Measurements from ENCODE around the gene SLC38A11. TPM values are rescaled to one million over a fixed set of nuclear protein-coding genes. Genes with fewer than 3 reads are reported as not detected.

Gene SLC38A11
- total and polyA plus RNA-seq, 2 of the 8 experiments (the other 6 are each of a cell fraction or from before 2014, with no cell fraction given) = not detected

DNA sequence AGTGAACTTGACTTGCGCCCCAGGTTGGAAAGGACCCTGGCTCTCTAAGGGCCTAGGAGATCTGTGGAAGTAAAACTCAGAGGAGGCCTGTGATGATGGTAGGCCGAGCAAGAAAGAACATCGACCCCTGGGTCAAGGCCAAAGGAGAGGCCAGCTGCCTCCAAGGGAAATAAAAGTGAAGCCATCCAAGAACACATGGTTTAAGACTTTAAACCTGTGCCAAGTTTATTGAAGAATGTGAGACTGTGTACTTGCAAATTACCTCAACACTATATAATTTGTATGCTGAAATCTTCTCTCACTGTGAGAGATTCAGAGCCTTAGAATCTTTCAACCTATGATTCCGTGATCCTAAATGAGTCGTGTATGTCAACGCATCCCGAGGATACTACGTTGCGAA, 73.0 kb downstream of the SLC38A11 start:
- Histone ChIP-seq H2BK5ac (ENCODE audit: low read depth, low read length) (no peak overlapping the region), H3K79me2 (ENCODE audit: control insufficient read depth in 1 of 2, insufficient read depth in 2 of 2, low read length in 2 of 2) (no peaks in the 10 kb centered on the region), H3K9me3 (ENCODE audit: insufficient read depth in 2 of 2, low read depth in 1 of 2, low read length in 1 of 2) (no peaks in the 10 kb centered on the region), H4K91ac (replicated peaks; ENCODE audit: insufficient read length, low read length) (no peak overlapping the region), H4K20me1 (replicated peaks in 1 of 2; ENCODE audit: control insufficient read depth in 1 of 2, insufficient read depth in 2 of 2, low read length in 2 of 2) (no peaks in the 10 kb centered on the region), H3K18ac (ENCODE audit: extremely low read depth, low read length) (no peak overlapping the region), H2BK120ac (replicated peaks; ENCODE audit: low read depth, low read length) (no peak overlapping the region), H2BK20ac (ENCODE audit: low read length) (no peak overlapping the region), H2BK12ac (ENCODE audit: low read depth, low read length) (no peak overlapping the region), H2AK5ac (ENCODE audit: low read depth, low read length) (no peak overlapping the region), H3K36me3 (ENCODE audit: control insufficient read depth in 2 of 4, insufficient read depth in 4 of 4, low read length in 3 of 4) (no peaks in the 10 kb centered on the region), H3K14ac (ENCODE audit: insufficient read length) (no peak overlapping the region), H4K5ac (ENCODE audit: insufficient read length, low read depth, low read length) (no peak overlapping the region), H3K27ac (ENCODE audit: low read depth, low read length) (no peak overlapping the region), H4K8ac (ENCODE audit: extremely low read depth, insufficient read depth, low read length) (no peak overlapping the region), H3K23ac (ENCODE audit: insufficient read length) (no peak overlapping the region), H2AFZ (ENCODE audit: low read length) (no peak overlapping the region), H3K56ac (replicated peaks; ENCODE audit: insufficient read length, low read depth, low read length) (no peak overlapping the region), H3K4me3 (ENCODE audit: extremely low read depth in 1 of 4, insufficient read depth in 2 of 4, low read depth in 3 of 4, low read length in 4 of 4) (no peak overlapping the region), H3K4me2 (ENCODE audit: insufficient read depth in 1 of 2, low read depth in 2 of 2, low read length in 2 of 2) (no peak overlapping the region), H3K9ac (replicated peaks in 1 of 4; ENCODE audit: extremely low read depth in 1 of 4, low read depth in 3 of 4, low read length in 3 of 4) (no peak overlapping the region), H2BK15ac (ENCODE audit: low read length) (no peak overlapping the region), H3K79me1 (ENCODE audit: low read depth, low read length) (no peaks in the 10 kb centered on the region), H3K4me1 (replicated peaks in 1 of 4; ENCODE audit: control insufficient read depth in 3 of 4, insufficient read depth in 4 of 4, low read length in 3 of 4) (peaks cover 0 to 6% (median 1%) of the 10 kb centered on the region in 4 experiments; a peak in 1 of 7 replicates), H3K23me2 (ENCODE audit: low read depth, low read length) (no peaks in the 10 kb centered on the region), H3K4ac (replicated peaks; ENCODE audit: insufficient read length, low read depth, low read length) (no peak overlapping the region), H3K27me3 (replicated peaks in 1 of 4; ENCODE audit: control insufficient read depth in 3 of 4, extremely low read depth in 1 of 4, insufficient read depth in 3 of 4, low read length in 3 of 4) (no peaks in the 10 kb centered on the region)
- 84% methylated on average over 9 of the region's 9 CpGs; no CpG with 5 or more reads in 1 of the 2 experiments for WGBS, 2 experiments (ENCODE audit: extremely low coverage in 1 of 2, insufficient coverage in 1 of 2, insufficient read length in 1 of 2, insufficient replicate concordance in 2 of 2, low coverage in 1 of 2, low lambda C conversion rate in 2 of 2, missing lambda C conversion rate in 1 of 2)
- no peak for DNase-seq (ENCODE audit: low read depth in 1 of 2, low spot score in 2 of 2)
- ChIA-PET CTCF (ENCODE audit: partially characterized antibody) (interaction anchor here (1.1 to 2.8 kb wide), 6 partner anchors 9 to 146 kb away, joined by 3 to 9 read pairs (median 6); partner anchors contain the start of gene COBLL1), POLR2A (ENCODE audit: partially characterized antibody) (no interaction called here)
- TF ChIP-seq SAP30 (IDR thresholded peaks at IDR 0.05; ENCODE audit: insufficient read depth, insufficient replicate concordance, low read length) = no peak
- TF ChIP-seq RFX5 (IDR thresholded peaks at IDR 0.05; ENCODE audit: borderline replicate concordance, low read depth, low read length) = no peak
- no peak for TF ChIP-seq SUZ12 (IDR thresholded peaks at IDR 0.05; ENCODE audit: low read length)
- TF ChIP-seq CHD2 (IDR thresholded peaks at IDR 0.05; ENCODE audit: low read length) = no peak
- TF ChIP-seq, protein P1, sequence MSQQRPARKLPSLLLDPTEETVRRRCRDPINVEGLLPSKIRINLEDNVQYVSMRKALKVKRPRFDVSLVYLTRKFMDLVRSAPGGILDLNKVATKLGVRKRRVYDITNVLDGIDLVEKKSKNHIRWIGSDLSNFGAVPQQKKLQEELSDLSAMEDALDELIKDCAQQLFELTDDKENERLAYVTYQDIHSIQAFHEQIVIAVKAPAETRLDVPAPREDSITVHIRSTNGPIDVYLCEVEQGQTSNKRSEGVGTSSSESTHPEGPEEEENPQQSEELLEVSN (IDR thresholded peaks at IDR 0.05) = no peak
- TF ChIP-seq BRCA1 (IDR thresholded peaks at IDR 0.05; ENCODE audit: low read depth, low read length) = no peak
- no peak for FAIRE-seq

Data from H1 (cell line).